ENCODE measurements around the gene ROGDI.

ROGDI gene

DNA sequence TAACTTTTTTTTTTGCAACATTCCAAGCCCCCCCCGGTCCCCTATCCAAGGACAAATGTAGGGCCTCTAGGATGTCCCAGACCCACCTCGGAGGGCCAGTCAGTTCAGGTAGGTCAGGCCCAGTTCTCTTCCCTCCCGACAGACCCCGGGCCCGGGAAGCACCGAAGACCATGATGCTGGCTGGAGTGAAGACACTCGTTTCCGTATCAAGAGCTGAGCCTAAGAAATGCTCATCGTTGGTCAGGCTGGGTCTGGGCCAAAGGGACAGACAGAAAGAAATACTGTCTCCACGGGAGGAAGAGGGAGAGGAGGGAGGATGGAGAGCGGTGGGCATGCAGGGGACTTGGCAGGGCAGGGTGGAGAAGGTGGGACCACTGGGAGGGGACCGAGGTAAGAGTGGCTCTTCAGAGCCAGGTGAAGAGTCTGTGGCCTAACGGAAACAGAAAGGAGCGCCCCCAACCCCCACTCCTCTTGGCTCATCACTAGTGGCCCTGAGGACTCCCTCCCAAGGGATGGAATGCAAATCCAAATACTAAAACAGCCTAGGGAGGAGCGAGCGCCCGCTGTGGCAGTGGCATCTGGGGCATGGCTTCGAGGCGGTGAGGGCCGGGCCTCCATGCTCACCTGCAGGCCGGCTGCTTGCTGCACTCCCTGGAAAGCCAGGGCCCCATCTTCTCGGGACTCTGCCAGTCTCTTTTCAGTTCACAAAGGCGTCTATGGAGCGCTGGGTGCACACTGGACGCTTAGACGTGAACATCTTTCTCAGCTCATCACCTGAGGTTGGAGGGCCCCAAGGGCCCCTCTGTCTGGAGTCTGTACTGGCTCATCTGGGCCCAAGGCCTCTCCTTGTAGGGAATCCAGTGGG lies 1.7 kb upstream of the ROGDI start:
- Histone ChIP-seq H3K27me3 (replicated peaks; ENCODE audit: insufficient read depth, low read length) (no peaks in the 10 kb centered on the region), H3K9ac (ENCODE audit: low read length) (no peak overlapping the region), H3K4me3 (ENCODE audit: low read length) (no peak overlapping the region), H3K4me2 (ENCODE audit: low read depth, low read length) (no peak overlapping the region), H3K9me3 (replicated peaks; ENCODE audit: insufficient read depth, low read length) (no peaks in the 10 kb centered on the region), H3K9me2 (replicated peaks; ENCODE audit: insufficient read depth, low read length) (no peaks in the 10 kb centered on the region), H3K79me2 (ENCODE audit: low read length) (no peaks in the 10 kb centered on the region), H3K4me1 (ENCODE audit: low read length) (0 out of 2 replicates have a peak, but pooled peaks cover 3% of the 10 kb centered on the region), H2AFZ (ENCODE audit: low read length) (no peak overlapping the region), H3K36me3 (replicated peaks; ENCODE audit: insufficient read depth, low read length) (no peaks in the 10 kb centered on the region), H3F3A (ENCODE audit: insufficient read depth, low read length) (peaks cover 18% of the 10 kb centered on the region), H3K27ac (ENCODE audit: low read length) (no peak overlapping the region), H4K20me1 (ENCODE audit: insufficient read depth, low read length) (no peaks in the 10 kb centered on the region)
- TF ChIP-seq, protein P1, sequence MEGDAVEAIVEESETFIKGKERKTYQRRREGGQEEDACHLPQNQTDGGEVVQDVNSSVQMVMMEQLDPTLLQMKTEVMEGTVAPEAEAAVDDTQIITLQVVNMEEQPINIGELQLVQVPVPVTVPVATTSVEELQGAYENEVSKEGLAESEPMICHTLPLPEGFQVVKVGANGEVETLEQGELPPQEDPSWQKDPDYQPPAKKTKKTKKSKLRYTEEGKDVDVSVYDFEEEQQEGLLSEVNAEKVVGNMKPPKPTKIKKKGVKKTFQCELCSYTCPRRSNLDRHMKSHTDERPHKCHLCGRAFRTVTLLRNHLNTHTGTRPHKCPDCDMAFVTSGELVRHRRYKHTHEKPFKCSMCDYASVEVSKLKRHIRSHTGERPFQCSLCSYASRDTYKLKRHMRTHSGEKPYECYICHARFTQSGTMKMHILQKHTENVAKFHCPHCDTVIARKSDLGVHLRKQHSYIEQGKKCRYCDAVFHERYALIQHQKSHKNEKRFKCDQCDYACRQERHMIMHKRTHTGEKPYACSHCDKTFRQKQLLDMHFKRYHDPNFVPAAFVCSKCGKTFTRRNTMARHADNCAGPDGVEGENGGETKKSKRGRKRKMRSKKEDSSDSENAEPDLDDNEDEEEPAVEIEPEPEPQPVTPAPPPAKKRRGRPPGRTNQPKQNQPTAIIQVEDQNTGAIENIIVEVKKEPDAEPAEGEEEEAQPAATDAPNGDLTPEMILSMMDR (IDR thresholded peaks at IDR 0.05; ENCODE audit: low read length) = no peak
- no peak for TF ChIP-seq EZH2phosphoT487 (IDR thresholded peaks at IDR 0.05; ENCODE audit: low read length)
- TF ChIP-seq EZH2 (optimal IDR thresholded peaks at IDR 0.05; ENCODE audit: low read depth, low read length) = no peak
- DNase-seq = no peak

DNA sequence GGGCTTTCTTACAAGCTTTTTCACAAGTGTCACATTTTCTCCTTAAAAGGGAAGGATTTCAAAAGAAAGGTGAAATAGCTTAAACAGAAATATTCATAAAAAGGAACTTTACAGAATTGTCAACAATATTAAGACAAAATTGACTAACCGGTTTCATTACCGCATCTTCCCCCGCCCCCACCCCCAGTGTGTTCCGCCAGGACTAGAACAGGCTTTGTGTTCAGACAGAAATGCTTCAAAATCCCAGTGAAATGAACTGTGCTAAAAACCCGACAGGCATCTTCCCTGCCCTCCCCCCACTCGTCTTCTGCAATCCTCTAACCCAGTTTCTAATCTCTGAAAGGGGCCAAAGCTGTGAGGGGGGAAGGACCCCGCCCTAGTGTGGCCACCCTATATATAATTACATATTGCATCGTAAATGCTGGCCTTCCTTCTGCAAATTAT lies 990 bp upstream of the ROGDI start:
- no peaks in the 10 kb centered on the region for H4K20me1 ChIP-seq (ENCODE audit: insufficient read depth, low read length)
- H3K36me3 ChIP-seq (replicated peaks; ENCODE audit: insufficient read depth, low read length) = no peaks in the 10 kb centered on the region
- TF ChIP-seq, protein P1 (IDR thresholded peaks at IDR 0.05; ENCODE audit: low read length) = no peak
- no peak for TF ChIP-seq EZH2 (optimal IDR thresholded peaks at IDR 0.05; ENCODE audit: low read depth, low read length)
- no peak for TF ChIP-seq EZH2phosphoT487 (IDR thresholded peaks at IDR 0.05; ENCODE audit: low read length)
- H3K9me2 ChIP-seq (replicated peaks; ENCODE audit: insufficient read depth, low read length) = no peaks in the 10 kb centered on the region
- peak overlapping the region; percentile 71 for H3K4me2 ChIP-seq (ENCODE audit: low read depth, low read length)
- no peaks in the 10 kb centered on the region for H3K79me2 ChIP-seq (ENCODE audit: low read length)
- H3F3A ChIP-seq (ENCODE audit: insufficient read depth, low read length) = peaks cover 18% of the 10 kb centered on the region
- DNase-seq = no peak
- H3K4me1 ChIP-seq (ENCODE audit: low read length) = 0 out of 2 replicates have a peak, but pooled peaks cover 3% of the 10 kb centered on the region
- no peaks in the 10 kb centered on the region for H3K27me3 ChIP-seq (replicated peaks; ENCODE audit: insufficient read depth, low read length)
- H3K9me3 ChIP-seq (replicated peaks; ENCODE audit: insufficient read depth, low read length) = no peaks in the 10 kb centered on the region
- H3K4me3 ChIP-seq (ENCODE audit: low read length) = peak overlapping the region; percentile 72
- no peak overlapping the region for H2AFZ ChIP-seq (ENCODE audit: low read length)
- 0 out of 2 replicates have a peak overlapping the region, but pooled peaks have one; percentile 28 for H3K9ac ChIP-seq (ENCODE audit: low read length)
- no peak overlapping the region for H3K27ac ChIP-seq (ENCODE audit: low read length)

DNA sequence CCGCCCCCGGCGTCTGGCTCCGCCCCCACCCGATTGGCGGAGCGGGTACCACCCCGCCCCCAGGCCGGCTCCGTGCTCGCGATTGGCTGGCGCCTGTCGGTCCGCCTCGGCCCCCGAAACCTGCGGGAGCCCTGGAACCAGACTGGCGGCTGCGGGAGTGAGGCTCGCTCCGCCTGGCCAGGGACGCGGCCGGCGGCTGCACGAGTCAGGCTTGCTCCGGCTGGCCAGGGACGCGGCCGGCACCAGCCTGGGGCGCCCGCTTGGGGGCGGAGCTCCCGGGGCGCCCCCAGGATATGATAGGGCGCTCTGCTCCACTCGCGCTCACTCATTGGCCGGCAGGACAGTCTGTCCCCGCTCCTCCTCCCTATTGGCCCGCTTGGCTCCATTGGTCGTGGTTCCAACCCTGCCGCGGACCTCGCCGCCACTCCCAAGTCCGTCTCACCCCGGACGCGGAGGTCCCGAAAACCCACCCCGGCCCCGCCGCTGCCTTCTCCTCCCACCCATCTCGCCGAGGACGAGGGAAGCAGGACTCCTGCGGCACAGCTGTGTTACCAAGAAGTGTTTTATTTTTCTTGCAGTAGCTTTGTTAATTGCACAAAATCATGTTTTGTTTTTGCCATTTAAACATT lies 340 bp upstream of the ROGDI start:
- Histone ChIP-seq H3K9me3 (replicated peaks; ENCODE audit: insufficient read depth, low read length) (no peaks in the 10 kb centered on the region), H3K36me3 (replicated peaks; ENCODE audit: insufficient read depth, low read length) (no peaks in the 10 kb centered on the region), H2AFZ (ENCODE audit: low read length) (peak overlapping the region; percentile 59), H3K27ac (ENCODE audit: low read length) (peak overlapping the region; percentile 35; the same call in 1 of the 2 replicates), H3K9me2 (replicated peaks; ENCODE audit: insufficient read depth, low read length) (no peaks in the 10 kb centered on the region), H3K4me1 (ENCODE audit: low read length) (0 out of 2 replicates have a peak, but pooled peaks cover 3% of the 10 kb centered on the region), H4K20me1 (ENCODE audit: insufficient read depth, low read length) (no peaks in the 10 kb centered on the region), H3K4me2 (ENCODE audit: low read depth, low read length) (peak overlapping the region; percentile 71), H3K4me3 (ENCODE audit: low read length) (peak overlapping the region; percentile 72), H3F3A (ENCODE audit: insufficient read depth, low read length) (peaks cover 18% of the 10 kb centered on the region), H3K27me3 (replicated peaks; ENCODE audit: insufficient read depth, low read length) (no peaks in the 10 kb centered on the region), H3K79me2 (ENCODE audit: low read length) (no peaks in the 10 kb centered on the region), H3K9ac (ENCODE audit: low read length) (peak overlapping the region; percentile 28; the same call in 1 of the 2 replicates)
- DNase-seq = peak; percentile 83
- TF ChIP-seq, protein P1 (IDR thresholded peaks at IDR 0.05; ENCODE audit: low read length) = no peak
- TF ChIP-seq EZH2 (optimal IDR thresholded peaks at IDR 0.05; ENCODE audit: low read depth, low read length) (no peak), EZH2phosphoT487 (IDR thresholded peaks at IDR 0.05; ENCODE audit: low read length) (no peak)

Data from MM.1S (cell line).